Measurements from ENCODE around the gene MANBA. TPM values are rescaled to one million over a fixed set of nuclear protein-coding genes. Genes with fewer than 3 reads are reported as not detected.

Gene MANBA
- total and polyA plus RNA-seq, 4 donors, result 14.2 to 36.6 (median 24.5) TPM

DNA sequence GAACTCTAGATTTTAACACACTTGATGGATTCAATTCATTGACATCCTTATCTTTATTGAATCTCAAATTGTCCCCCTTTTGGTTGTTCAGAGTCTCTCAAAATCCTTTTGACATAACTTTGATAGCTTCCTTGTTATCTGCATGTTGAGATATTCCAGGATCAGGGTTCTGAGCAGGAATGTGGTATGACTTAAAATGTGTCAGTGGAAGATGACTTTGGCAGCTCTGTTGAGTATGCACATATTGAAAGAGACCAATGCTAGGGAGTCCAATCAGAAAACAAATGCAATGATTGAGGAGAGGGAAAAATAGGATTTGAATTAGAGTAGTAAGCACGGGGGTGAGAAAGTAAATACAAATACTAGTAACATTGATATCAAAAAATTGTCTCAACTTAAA lies 93.8 kb downstream of the MANBA start:
- Histone ChIP-seq H3K4me3 (ENCODE audit: low read depth, low read length) (no peak overlapping the region), H3K9me3 (ENCODE audit: control insufficient read depth, insufficient read depth, low read length) (no peaks in the 10 kb centered on the region), H3K36me3 (ENCODE audit: control insufficient read depth, insufficient read depth, low read length) (peaks cover 3% of the 10 kb centered on the region), H3K4me1 (ENCODE audit: control insufficient read depth, insufficient read depth, low read length) (no peaks in the 10 kb centered on the region), H3K27me3 (ENCODE audit: control insufficient read depth, insufficient read depth, low read length) (no peaks in the 10 kb centered on the region), H3K27ac (ENCODE audit: low read depth, low read length) (no peak overlapping the region)
- DNase-seq (ENCODE audit: low read depth in 4 of 6, low spot score in 6 of 6), result no peak
- WGBS (ENCODE audit: insufficient coverage), result no CpG with 5 or more reads among the region's 1 CpG

- peaks cover 3% of the 10 kb centered on the region for H3K36me3 ChIP-seq (ENCODE audit: control insufficient read depth, insufficient read depth, low read length)
- H3K4me3 ChIP-seq (ENCODE audit: low read depth, low read length), result no peak overlapping the region
- H3K9me3 ChIP-seq (ENCODE audit: control insufficient read depth, insufficient read depth, low read length), result no peaks in the 10 kb centered on the region
- DNase-seq (ENCODE audit: low read depth in 4 of 6, low spot score in 6 of 6), result no peak
- H3K4me1 ChIP-seq (ENCODE audit: control insufficient read depth, insufficient read depth, low read length), result no peaks in the 10 kb centered on the region
- H3K27ac ChIP-seq (ENCODE audit: low read depth, low read length), result no peak overlapping the region
- no CpG with 5 or more reads among the region's 3 CpGs for WGBS (ENCODE audit: insufficient coverage)
- no peaks in the 10 kb centered on the region for H3K27me3 ChIP-seq (ENCODE audit: control insufficient read depth, insufficient read depth, low read length)
Measured at GRCh38 chr4:102665527-102665926, 95.2 kb downstream of the MANBA start.

DNA sequence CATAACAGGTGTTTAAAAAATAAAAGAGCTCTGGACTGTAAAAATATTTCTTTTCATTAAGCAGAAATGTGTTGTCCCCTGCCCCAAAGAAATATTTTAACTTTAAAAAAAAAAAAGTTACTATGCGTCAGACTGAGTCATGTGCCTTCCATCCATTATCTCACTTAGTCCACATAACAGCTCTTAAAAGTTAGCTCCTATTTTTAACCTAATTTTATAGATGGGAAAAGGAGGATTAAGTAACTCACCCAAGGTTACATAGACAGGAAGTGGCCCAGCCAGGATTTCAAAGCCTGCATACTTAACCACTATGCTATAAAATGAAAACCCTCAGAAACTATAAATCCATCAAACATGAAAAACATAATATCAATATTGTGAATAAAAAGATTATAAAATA lies 97.7 kb downstream of the MANBA start:
- Histone ChIP-seq H3K4me3 (ENCODE audit: low read depth, low read length) (no peak overlapping the region), H3K4me1 (ENCODE audit: control insufficient read depth, insufficient read depth, low read length) (no peaks in the 10 kb centered on the region), H3K27ac (ENCODE audit: low read depth, low read length) (no peak overlapping the region), H3K9me3 (ENCODE audit: control insufficient read depth, insufficient read depth, low read length) (no peaks in the 10 kb centered on the region), H3K36me3 (ENCODE audit: control insufficient read depth, insufficient read depth, low read length) (peaks cover 3% of the 10 kb centered on the region), H3K27me3 (ENCODE audit: control insufficient read depth, insufficient read depth, low read length) (no peaks in the 10 kb centered on the region)
- no CpG with 5 or more reads among the region's 1 CpG for WGBS (ENCODE audit: insufficient coverage)
- no peak for DNase-seq (ENCODE audit: low read depth in 4 of 6, low spot score in 6 of 6)

DNA sequence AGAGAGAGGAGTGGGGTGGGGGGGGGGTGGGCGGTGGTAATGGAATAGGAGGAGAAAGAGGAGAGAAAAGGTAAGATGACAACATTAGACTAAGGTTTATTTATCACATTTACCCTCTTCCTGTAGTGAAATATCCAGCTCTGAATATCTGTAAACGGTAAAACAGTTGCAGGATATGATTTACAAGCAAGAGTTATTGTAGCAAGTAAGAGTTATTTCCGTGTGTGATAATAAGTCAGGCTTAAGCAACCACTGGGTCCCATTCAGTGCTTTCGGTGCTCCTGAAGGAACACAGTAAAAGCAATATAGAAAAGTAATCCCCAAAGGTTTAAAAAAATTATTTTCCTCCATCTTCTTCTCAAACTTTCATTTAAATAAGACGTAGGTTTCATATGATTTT lies 103.6 kb downstream of the MANBA start:
- no peaks in the 10 kb centered on the region for H3K27me3 ChIP-seq (ENCODE audit: control insufficient read depth, insufficient read depth, low read length)
- no peaks in the 10 kb centered on the region for H3K9me3 ChIP-seq (ENCODE audit: control insufficient read depth, insufficient read depth, low read length)
- H3K4me3 ChIP-seq (ENCODE audit: low read depth, low read length), result no peak overlapping the region
- WGBS (ENCODE audit: insufficient coverage), result no CpG with 5 or more reads among the region's 5 CpGs
- H3K36me3 ChIP-seq (ENCODE audit: control insufficient read depth, insufficient read depth, low read length), result no peaks in the 10 kb centered on the region
- peak in 1 of 6 donors; percentile 3 for DNase-seq (ENCODE audit: low read depth in 4 of 6, low spot score in 6 of 6)
- H3K4me1 ChIP-seq (ENCODE audit: control insufficient read depth, insufficient read depth, low read length), result no peaks in the 10 kb centered on the region
- no peak overlapping the region for H3K27ac ChIP-seq (ENCODE audit: low read depth, low read length)

DNA sequence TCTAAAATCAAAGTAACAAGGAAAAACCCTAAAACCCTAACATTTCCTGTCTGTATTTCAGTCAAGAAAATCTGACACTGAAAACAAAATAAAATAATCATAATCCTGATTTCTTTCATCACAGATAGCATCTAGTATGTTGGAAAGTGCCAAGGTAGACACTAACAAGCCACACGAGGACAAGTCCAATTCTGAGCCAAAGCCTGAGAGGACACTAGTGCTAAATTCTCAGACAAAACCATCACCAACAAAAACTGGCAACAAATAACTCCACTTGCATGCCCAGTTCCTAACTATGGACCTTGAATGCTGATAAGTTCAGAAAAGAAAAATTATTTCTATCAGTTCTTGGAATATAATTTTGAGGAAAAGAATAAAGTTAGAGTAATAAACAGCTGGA lies 113.7 kb downstream of the MANBA start:
- H3K27ac ChIP-seq (ENCODE audit: low read depth, low read length), result no peak overlapping the region

GRCh38 chr4:102642631-102643298 lies 118.0 kb downstream of the MANBA start:
- Histone ChIP-seq H3K36me3 (ENCODE audit: control insufficient read depth, insufficient read depth, low read length) (no peaks in the 10 kb centered on the region), H3K27me3 (ENCODE audit: control insufficient read depth, insufficient read depth, low read length) (no peaks in the 10 kb centered on the region), H3K4me3 (ENCODE audit: low read depth, low read length) (no peak overlapping the region), H3K9me3 (ENCODE audit: control insufficient read depth, insufficient read depth, low read length) (no peaks in the 10 kb centered on the region), H3K4me1 (ENCODE audit: control insufficient read depth, insufficient read depth, low read length) (peaks cover 3% of the 10 kb centered on the region), H3K27ac (ENCODE audit: low read depth, low read length) (no peak overlapping the region)
- no peak for DNase-seq (ENCODE audit: low read depth in 4 of 6, low spot score in 6 of 6)
- no CpG with 5 or more reads among the region's 5 CpGs for WGBS (ENCODE audit: insufficient coverage)

More for the DNA sequence above, 113.7 kb downstream of the MANBA start:
- WGBS (ENCODE audit: insufficient coverage), result no CpG with 5 or more reads among the region's 1 CpG
- Histone ChIP-seq H3K4me1 (ENCODE audit: control insufficient read depth, insufficient read depth, low read length) (peaks cover 2% of the 10 kb centered on the region), H3K9me3 (ENCODE audit: control insufficient read depth, insufficient read depth, low read length) (no peaks in the 10 kb centered on the region), H3K27me3 (ENCODE audit: control insufficient read depth, insufficient read depth, low read length) (no peaks in the 10 kb centered on the region), H3K4me3 (ENCODE audit: low read depth, low read length) (no peak overlapping the region), H3K36me3 (ENCODE audit: control insufficient read depth, insufficient read depth, low read length) (no peaks in the 10 kb centered on the region)
- no peak for DNase-seq (ENCODE audit: low read depth in 4 of 6, low spot score in 6 of 6)

GRCh38 chr4:102641793-102642192 lies 119.0 kb downstream of the MANBA start:
- Histone ChIP-seq H3K36me3 (ENCODE audit: control insufficient read depth, insufficient read depth, low read length) (no peaks in the 10 kb centered on the region), H3K27me3 (ENCODE audit: control insufficient read depth, insufficient read depth, low read length) (no peaks in the 10 kb centered on the region), H3K4me1 (ENCODE audit: control insufficient read depth, insufficient read depth, low read length) (peaks cover 3% of the 10 kb centered on the region), H3K9me3 (ENCODE audit: control insufficient read depth, insufficient read depth, low read length) (no peaks in the 10 kb centered on the region), H3K27ac (ENCODE audit: low read depth, low read length) (no peak overlapping the region), H3K4me3 (ENCODE audit: low read depth, low read length) (no peak overlapping the region)
- DNase-seq (ENCODE audit: low read depth in 4 of 6, low spot score in 6 of 6), result peak in 5 of 6 donors; percentile 9 to 74 (median 33)

DNA sequence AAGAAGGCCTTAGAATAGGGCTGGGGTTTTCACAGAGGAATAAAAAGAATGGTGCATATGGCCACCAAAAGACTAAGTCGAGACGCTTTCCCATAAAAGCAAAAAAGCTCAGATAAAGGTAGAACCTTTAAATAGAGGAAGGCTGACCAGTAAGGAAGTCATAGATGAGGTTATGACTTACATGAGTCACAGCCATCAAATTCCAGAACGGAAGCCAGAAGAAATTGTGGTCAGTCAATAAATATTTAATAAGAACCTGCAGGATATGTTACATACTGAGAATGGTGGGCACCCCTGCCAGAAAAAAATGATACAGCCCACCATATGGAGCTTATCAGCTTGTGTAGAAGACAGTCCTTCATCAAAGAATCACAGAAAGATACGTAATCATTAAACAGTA lies 120.1 kb downstream of the MANBA start:
- Histone ChIP-seq H3K36me3 (ENCODE audit: control insufficient read depth, insufficient read depth, low read length) (no peaks in the 10 kb centered on the region), H3K4me3 (ENCODE audit: low read depth, low read length) (no peak overlapping the region), H3K27ac (ENCODE audit: low read depth, low read length) (no peak overlapping the region), H3K9me3 (ENCODE audit: control insufficient read depth, insufficient read depth, low read length) (no peaks in the 10 kb centered on the region), H3K27me3 (ENCODE audit: control insufficient read depth, insufficient read depth, low read length) (no peaks in the 10 kb centered on the region), H3K4me1 (ENCODE audit: control insufficient read depth, insufficient read depth, low read length) (peaks cover 3% of the 10 kb centered on the region)
- DNase-seq (ENCODE audit: low read depth in 4 of 6, low spot score in 6 of 6), result no peak
- no CpG with 5 or more reads among the region's 4 CpGs for WGBS (ENCODE audit: insufficient coverage)

DNA sequence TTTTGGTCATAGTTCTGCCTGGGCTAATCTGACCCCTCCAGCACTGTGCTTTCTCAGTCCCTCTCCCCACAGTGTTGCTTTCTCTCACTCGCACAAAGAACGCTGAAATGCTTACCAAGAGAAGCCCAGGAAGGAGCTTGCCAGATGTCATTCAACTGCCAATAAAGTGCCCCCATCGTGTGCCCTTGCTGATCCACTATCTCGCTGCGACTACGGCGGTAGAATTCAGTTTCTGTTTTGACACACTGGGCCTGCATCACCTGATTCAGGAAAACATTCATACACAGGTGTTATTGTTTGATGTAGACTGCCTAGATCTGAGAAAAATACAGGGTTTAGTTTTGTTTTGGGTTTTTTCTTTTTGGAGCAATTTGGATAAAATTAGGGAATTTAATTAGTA lies 121.2 kb downstream of the MANBA start:
- no peaks in the 10 kb centered on the region for H3K27me3 ChIP-seq (ENCODE audit: control insufficient read depth, insufficient read depth, low read length)
- no peak for DNase-seq (ENCODE audit: low read depth in 4 of 6, low spot score in 6 of 6)
- H3K4me3 ChIP-seq (ENCODE audit: low read depth, low read length), result no peak overlapping the region
- peaks cover 2% of the 10 kb centered on the region for H3K36me3 ChIP-seq (ENCODE audit: control insufficient read depth, insufficient read depth, low read length)
- WGBS (ENCODE audit: insufficient coverage), result 92% methylated on average over 6 of the region's 7 CpGs
- no peak overlapping the region for H3K27ac ChIP-seq (ENCODE audit: low read depth, low read length)
- no peaks in the 10 kb centered on the region for H3K9me3 ChIP-seq (ENCODE audit: control insufficient read depth, insufficient read depth, low read length)
- H3K4me1 ChIP-seq (ENCODE audit: control insufficient read depth, insufficient read depth, low read length), result peaks cover 3% of the 10 kb centered on the region

DNA sequence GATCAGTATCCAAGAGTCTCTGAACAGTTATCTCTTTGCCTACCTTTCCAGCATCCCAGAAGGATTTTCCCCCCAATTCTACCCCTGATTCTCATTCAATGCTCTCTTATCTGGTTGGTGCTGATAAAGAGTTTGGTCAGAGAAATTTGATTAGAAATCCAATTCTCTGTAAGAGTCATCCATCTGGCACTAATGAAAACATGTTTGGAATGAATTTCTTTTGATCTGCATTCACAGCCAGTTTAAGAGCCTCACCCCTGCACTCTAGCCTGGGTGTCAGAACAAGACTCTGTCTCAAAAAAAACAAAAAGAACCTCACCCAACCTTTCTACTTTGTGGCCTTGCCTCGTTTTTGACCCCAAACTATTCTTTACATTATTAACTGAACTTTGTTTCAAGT lies 122.1 kb downstream of the MANBA start:
- no peaks in the 10 kb centered on the region for H3K9me3 ChIP-seq (ENCODE audit: control insufficient read depth, insufficient read depth, low read length)
- H3K4me1 ChIP-seq (ENCODE audit: control insufficient read depth, insufficient read depth, low read length), result peaks cover 3% of the 10 kb centered on the region
- H3K36me3 ChIP-seq (ENCODE audit: control insufficient read depth, insufficient read depth, low read length), result peaks cover 6% of the 10 kb centered on the region
- no peaks in the 10 kb centered on the region for H3K27me3 ChIP-seq (ENCODE audit: control insufficient read depth, insufficient read depth, low read length)
- H3K4me3 ChIP-seq (ENCODE audit: low read depth, low read length), result no peak overlapping the region
- WGBS (ENCODE audit: insufficient coverage), result no CpG with 5 or more reads among the region's 1 CpG
- no peak for DNase-seq (ENCODE audit: low read depth in 4 of 6, low spot score in 6 of 6)
- H3K27ac ChIP-seq (ENCODE audit: low read depth, low read length), result no peak overlapping the region

All from spinal cord (tissue), 10 donors.